Right lobe of liver (tissue), 4 donors: Measurements from ENCODE around the gene CYP26A1.

Source experiments
- CTCF ChIP-seq, 4 donors: fragments of 200-600 bp in 3 of 4; fragments of 450-650 bp in 1 of 4; IDR thresholded peaks; one replicate each; pipeline versions ENCODE4 v1.5.1 to v1.8.0; 2016 to 2022; ENCODE audit warnings: antibody characterized with exemption in 4 of 4, mild to moderate bottlenecking in 2 of 4
- POLR2A ChIP-seq: fragments of 450-650 bp; IDR thresholded peaks from one replicate; pipeline ENCODE4 v1.6.1; 2017; ENCODE audit warnings: antibody characterized with exemption, mild to moderate bottlenecking
- donor health status: DM: no; HTN: no; CAD: no.
- donor health status: DM: no; HTN: no; CAD: no.
- donor health status: DM: no; HTN: yes; CAD: no.

- TF ChIP-seq CTCF (IDR thresholded peaks at IDR 0.05) = no peak
- TF ChIP-seq POLR2A = no peak
Measured at GRCh38 chr10:93034426-93034825, 39.3 kb upstream of the CYP26A1 start.
